PC-3 (cell line): ENCODE measurements around the gene PJA1.

Source experiments
- EZH2phosphoT487 ChIP-seq: fragments of 300-600 bp; sonication (generic); IDR thresholded peaks from 2 replicates; pipeline ENCODE4 v1.6.1; 2018; ENCODE audit warnings: mild to moderate bottlenecking, antibody characterized with exemption, low read length, borderline replicate concordance
- TF ChIP-seq, protein P1 (sequence below): fragments of 300-600 bp; sonication (generic); conservative IDR thresholded peaks from 2 replicates; pipeline ENCODE4 v1.5.1; 2017; ENCODE audit warnings: antibody characterized with exemption, low read depth, mild to moderate bottlenecking, low read length

DNA sequence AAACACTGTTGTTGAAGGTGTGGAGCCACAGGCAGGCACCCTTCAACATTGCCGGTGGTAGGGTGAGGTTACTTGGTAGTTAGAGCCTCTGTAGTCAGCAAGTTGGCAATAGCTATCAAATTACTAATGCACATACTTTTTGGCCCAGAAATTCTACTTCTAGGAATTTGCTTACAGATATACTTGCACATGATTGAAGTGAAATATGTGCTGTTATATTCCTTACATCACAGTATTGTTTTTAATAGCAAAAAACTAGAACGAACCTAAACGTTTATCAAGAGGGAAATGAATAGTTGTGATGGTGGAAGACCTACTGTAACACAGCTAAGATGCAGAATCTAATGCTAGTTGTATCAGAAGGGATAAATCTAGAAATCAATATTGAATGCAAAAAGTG, 7.7 kb upstream of the PJA1 start:
- TF ChIP-seq, protein P1, sequence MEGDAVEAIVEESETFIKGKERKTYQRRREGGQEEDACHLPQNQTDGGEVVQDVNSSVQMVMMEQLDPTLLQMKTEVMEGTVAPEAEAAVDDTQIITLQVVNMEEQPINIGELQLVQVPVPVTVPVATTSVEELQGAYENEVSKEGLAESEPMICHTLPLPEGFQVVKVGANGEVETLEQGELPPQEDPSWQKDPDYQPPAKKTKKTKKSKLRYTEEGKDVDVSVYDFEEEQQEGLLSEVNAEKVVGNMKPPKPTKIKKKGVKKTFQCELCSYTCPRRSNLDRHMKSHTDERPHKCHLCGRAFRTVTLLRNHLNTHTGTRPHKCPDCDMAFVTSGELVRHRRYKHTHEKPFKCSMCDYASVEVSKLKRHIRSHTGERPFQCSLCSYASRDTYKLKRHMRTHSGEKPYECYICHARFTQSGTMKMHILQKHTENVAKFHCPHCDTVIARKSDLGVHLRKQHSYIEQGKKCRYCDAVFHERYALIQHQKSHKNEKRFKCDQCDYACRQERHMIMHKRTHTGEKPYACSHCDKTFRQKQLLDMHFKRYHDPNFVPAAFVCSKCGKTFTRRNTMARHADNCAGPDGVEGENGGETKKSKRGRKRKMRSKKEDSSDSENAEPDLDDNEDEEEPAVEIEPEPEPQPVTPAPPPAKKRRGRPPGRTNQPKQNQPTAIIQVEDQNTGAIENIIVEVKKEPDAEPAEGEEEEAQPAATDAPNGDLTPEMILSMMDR: no peak
- TF ChIP-seq EZH2phosphoT487: no peak
